ENCODE results near the gene SERPINA12. TPM values are rescaled to one million over a fixed set of nuclear protein-coding genes. Genes with fewer than 3 reads are reported as not detected.

The SERPINA12 gene
- total RNA-seq, 4 donors from 2014 or later = not detected

DNA sequence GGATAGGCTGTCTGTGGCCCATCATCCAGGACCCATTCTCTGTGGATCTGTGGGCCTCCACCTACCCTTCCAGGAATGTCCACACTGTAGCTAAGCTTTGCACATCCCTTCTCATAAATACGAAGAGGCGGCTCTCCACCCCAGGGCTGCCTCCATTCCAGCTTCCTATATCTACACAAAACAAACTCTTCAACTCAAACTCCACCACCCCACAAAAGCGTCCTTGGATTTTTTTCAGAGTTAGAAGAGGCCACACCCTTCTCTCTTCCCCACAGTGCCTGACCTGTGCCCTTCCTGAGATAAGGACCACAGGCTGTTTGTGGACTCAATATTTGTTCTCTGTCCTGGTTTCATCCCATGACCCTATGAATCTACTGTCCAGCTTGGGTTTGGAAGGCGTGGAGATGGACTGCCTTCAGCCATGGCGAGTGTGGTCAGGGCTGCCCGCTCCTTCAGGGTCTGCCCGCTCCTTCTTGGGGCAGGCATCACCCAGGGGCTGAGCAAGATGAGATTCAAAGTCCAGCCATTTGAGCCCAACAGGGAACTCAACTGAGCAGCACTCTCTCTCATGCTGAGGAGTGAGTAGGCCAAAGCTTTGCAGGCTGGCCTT is 13.0 kb upstream of the SERPINA12 start:
- TF ChIP-seq POLR2AphosphoS5 (IDR thresholded peaks at IDR 0.05) (no peak), EP300 (IDR thresholded peaks at IDR 0.05; ENCODE audit: low read depth) (no peak), POLR2A (IDR thresholded peaks at IDR 0.05) (no peak)
- TF ChIP-seq, protein P1, sequence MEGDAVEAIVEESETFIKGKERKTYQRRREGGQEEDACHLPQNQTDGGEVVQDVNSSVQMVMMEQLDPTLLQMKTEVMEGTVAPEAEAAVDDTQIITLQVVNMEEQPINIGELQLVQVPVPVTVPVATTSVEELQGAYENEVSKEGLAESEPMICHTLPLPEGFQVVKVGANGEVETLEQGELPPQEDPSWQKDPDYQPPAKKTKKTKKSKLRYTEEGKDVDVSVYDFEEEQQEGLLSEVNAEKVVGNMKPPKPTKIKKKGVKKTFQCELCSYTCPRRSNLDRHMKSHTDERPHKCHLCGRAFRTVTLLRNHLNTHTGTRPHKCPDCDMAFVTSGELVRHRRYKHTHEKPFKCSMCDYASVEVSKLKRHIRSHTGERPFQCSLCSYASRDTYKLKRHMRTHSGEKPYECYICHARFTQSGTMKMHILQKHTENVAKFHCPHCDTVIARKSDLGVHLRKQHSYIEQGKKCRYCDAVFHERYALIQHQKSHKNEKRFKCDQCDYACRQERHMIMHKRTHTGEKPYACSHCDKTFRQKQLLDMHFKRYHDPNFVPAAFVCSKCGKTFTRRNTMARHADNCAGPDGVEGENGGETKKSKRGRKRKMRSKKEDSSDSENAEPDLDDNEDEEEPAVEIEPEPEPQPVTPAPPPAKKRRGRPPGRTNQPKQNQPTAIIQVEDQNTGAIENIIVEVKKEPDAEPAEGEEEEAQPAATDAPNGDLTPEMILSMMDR (IDR thresholded peaks at IDR 0.05) = no peak
- in situ Hi-C loops (cut with MboI; ENCODE audit: low pct_ligation_motif_present in 1 of 4, low pct_unique_long_range_greater_than_20kb in 1 of 4, low sequenced_read_pairs in 3 of 4) (no loop called here), intact Hi-C loops (cut with DNase I; ENCODE audit: low total_unique reads) (no loop called here)
- no peaks in the 10 kb centered on the region for H3K4me1 ChIP-seq
- H3K9me3 ChIP-seq = no peaks in the 10 kb centered on the region
- H3K27ac ChIP-seq = no peak overlapping the region
- peaks cover 4% of the 10 kb centered on the region for H3K27me3 ChIP-seq
- WGBS, 2 donors (ENCODE audit: low coverage in 1 of 2) = 82% methylated on average over 7 of the region's 7 CpGs; no CpG with 5 or more reads in 1 of the 2 donors
- no peak overlapping the region for H3K4me3 ChIP-seq
- DNase-seq = no peak
- no peaks in the 10 kb centered on the region for H3K36me3 ChIP-seq

DNA sequence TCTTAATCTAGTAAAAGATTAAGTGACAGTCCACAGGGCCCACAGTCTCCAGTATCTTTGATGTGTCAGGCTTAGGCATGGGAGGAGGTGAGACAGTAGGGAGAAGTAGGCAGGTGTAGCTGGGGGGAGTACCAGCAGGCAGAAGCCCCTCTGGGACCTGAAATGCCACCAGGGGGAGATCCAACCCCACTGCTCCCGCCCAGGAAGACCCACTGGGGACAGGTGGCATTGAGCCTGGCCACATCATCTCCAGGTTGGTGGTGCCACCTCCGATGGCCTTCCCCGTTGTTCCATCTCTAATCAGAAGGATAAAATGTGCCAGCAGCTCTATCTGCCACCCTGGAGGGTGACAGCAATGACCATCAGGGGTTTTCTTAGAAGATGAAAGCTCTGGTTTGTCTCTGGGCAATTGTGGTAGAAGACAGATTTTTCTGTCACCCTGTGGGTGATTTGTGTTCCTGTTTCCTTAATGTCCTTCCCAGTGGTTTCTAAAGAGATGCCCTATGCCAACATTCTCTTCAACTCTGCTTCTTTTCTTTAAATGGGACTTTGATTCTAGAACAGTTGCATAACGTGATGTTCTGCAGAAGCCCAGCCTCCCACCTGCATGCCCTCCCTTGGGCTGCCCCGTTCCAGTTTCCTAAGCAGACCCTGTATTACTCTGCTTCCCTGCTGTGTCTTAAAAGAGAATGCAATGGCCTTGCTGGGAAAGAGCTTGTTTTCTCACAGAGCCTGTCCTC is 12.3 kb upstream of the SERPINA12 start:
- no peak for DNase-seq
- H3K9me3 ChIP-seq = no peaks in the 10 kb centered on the region
- WGBS, 2 donors (ENCODE audit: low coverage in 1 of 2) = 47 to 65% methylated on average over 2 to 5 of the region's 5 CpGs
- in situ Hi-C loops (cut with MboI; ENCODE audit: low pct_ligation_motif_present in 1 of 4, low pct_unique_long_range_greater_than_20kb in 1 of 4, low sequenced_read_pairs in 3 of 4) (no loop called here), intact Hi-C loops (cut with DNase I; ENCODE audit: low total_unique reads) (no loop called here)
- H3K4me3 ChIP-seq = no peak overlapping the region
- no peaks in the 10 kb centered on the region for H3K36me3 ChIP-seq
- no peak for TF ChIP-seq POLR2A (IDR thresholded peaks at IDR 0.05)
- H3K27me3 ChIP-seq = peaks cover 4% of the 10 kb centered on the region
- no peaks in the 10 kb centered on the region for H3K4me1 ChIP-seq
- no peak overlapping the region for H3K27ac ChIP-seq

DNA sequence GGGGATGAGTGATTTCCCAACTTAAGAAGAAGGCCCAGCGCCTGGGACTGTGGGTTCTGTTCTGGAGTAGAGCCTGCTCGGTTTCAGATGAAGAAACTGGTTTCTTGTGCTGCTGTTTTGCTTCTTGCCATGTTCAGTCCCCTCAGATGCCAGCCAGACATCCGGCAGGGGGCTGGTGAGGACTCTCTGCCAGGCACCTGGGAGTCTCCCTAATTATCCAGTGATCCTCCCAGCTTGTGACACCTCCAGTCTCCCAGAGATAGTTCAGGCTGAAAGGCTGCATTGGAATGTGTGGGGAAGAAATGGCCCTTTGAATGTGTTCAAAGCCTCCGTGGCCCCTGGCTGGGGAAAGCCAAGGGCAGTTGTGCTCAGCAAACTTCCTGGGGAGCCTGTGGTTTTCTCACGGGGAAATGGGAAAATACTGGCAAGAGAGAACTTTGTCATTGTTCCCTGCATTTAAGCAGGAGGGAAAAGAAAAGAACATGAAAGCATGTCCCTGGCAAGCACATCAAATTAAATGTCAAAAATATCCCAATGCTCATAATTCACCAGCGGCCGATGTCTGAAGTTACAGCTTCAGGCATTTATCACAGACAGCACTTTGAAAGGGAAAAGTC is 8.5 kb upstream of the SERPINA12 start:
- no peak overlapping the region for H3K27ac ChIP-seq
- WGBS, 2 donors (ENCODE audit: low coverage in 1 of 2) = 54% methylated on average over 7 of the region's 7 CpGs; no CpG with 5 or more reads in 1 of the 2 donors
- no peaks in the 10 kb centered on the region for H3K4me1 ChIP-seq
- no peak for DNase-seq
- H3K9me3 ChIP-seq = no peaks in the 10 kb centered on the region
- H3K4me3 ChIP-seq = no peak overlapping the region
- in situ Hi-C loops (cut with MboI; ENCODE audit: low pct_ligation_motif_present in 1 of 4, low pct_unique_long_range_greater_than_20kb in 1 of 4, low sequenced_read_pairs in 3 of 4) (no loop called here), intact Hi-C loops (cut with DNase I; ENCODE audit: low total_unique reads) (no loop called here)
- H3K36me3 ChIP-seq = no peaks in the 10 kb centered on the region
- H3K27me3 ChIP-seq = no peaks in the 10 kb centered on the region
- TF ChIP-seq, protein P1 (IDR thresholded peaks at IDR 0.05) = no peak
- no peak for TF ChIP-seq POLR2AphosphoS5 (IDR thresholded peaks at IDR 0.05)
- no peak for TF ChIP-seq EP300 (IDR thresholded peaks at IDR 0.05; ENCODE audit: low read depth)
- no peak for TF ChIP-seq POLR2A (IDR thresholded peaks at IDR 0.05)

DNA sequence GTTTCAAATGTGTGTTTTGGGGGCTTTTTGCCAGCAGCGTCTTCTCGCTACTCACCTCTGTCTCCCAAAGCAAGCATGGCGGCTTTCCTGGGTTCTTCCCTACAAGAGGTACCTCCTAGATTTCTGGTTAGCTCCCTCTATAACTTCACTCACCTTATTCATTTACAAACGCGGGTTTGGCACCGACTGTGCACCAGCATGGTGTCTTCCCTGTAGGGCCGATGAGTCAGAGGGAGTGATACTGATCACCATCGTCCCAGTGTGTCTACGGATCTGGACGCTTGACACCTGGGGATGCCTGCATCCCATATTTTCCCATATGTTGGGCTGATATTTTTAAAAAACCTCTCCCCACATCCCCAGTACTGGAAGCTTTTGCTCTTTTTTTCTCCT is 8.0 kb upstream of the SERPINA12 start:
- no peaks in the 10 kb centered on the region for H3K9me3 ChIP-seq
- 70 to 76% methylated on average over 7 to 10 of the region's 10 CpGs for WGBS, 2 donors (ENCODE audit: low coverage in 1 of 2)
- TF ChIP-seq EP300 (IDR thresholded peaks at IDR 0.05; ENCODE audit: low read depth) = no peak

DNA sequence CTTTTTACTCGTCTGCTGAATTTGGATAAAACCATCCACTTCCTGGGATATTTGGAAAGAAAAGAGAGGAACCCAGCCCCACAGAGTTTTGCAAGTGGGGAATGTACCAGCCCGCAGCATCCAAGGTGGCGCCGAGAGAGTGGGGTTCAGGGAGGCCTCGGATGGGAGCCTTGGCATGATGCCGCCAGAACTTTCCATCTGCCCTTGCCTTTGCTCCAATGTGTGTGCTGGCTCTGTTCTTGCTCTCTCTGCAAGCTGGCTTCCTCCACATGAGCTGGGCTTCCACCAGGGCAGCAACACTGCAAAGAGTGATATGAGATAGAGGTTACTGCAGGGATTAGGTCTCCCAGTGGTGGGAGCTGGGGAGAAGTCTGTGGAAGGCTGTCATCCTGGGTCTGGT is 6.6 kb upstream of the SERPINA12 start:
- H3K4me1 ChIP-seq = no peaks in the 10 kb centered on the region
- H3K9me3 ChIP-seq = no peaks in the 10 kb centered on the region
- 78% methylated on average over 6 of the region's 6 CpGs; no CpG with 5 or more reads in 1 of the 2 donors for WGBS, 2 donors (ENCODE audit: low coverage in 1 of 2)
- no peaks in the 10 kb centered on the region for H3K36me3 ChIP-seq
- DNase-seq = no peak
- H3K27ac ChIP-seq = no peak overlapping the region
- TF ChIP-seq, protein P1 (IDR thresholded peaks at IDR 0.05) = no peak
- no peak for TF ChIP-seq POLR2AphosphoS5 (IDR thresholded peaks at IDR 0.05)
- no peak for TF ChIP-seq POLR2A (IDR thresholded peaks at IDR 0.05)
- no peak for TF ChIP-seq EP300 (IDR thresholded peaks at IDR 0.05; ENCODE audit: low read depth)
- H3K4me3 ChIP-seq = no peak overlapping the region
- intact Hi-C loops (cut with DNase I; ENCODE audit: low total_unique reads) = no loop called here
- H3K27me3 ChIP-seq = no peaks in the 10 kb centered on the region
- in situ Hi-C loops (cut with MboI; ENCODE audit: low pct_ligation_motif_present in 1 of 4, low pct_unique_long_range_greater_than_20kb in 1 of 4, low sequenced_read_pairs in 3 of 4) = no loop called here

More for the DNA sequence above, 8.0 kb upstream of the SERPINA12 start:
- Histone ChIP-seq H3K4me1 (no peaks in the 10 kb centered on the region), H3K27ac (no peak overlapping the region), H3K27me3 (no peaks in the 10 kb centered on the region), H3K4me3 (no peak overlapping the region), H3K36me3 (no peaks in the 10 kb centered on the region)
- intact Hi-C loops (cut with DNase I; ENCODE audit: low total_unique reads) = no loop called here
- in situ Hi-C loops (cut with MboI; ENCODE audit: low pct_ligation_motif_present in 1 of 4, low pct_unique_long_range_greater_than_20kb in 1 of 4, low sequenced_read_pairs in 3 of 4) = no loop called here
- no peak for DNase-seq

Measured in transverse colon (tissue), 4 donors.